Loucy (cell line): ENCODE data around the gene HOXB7.

Experiments used
- CTCF ChIP-seq: fragments of 200-600 bp; sonication (generic); conservative IDR thresholded peaks from 2 replicates; pipeline ENCODE4 v1.5.1; 2014; ENCODE audit warnings: mild to moderate bottlenecking, antibody characterized with exemption, low read length
- EZH2phosphoT487 ChIP-seq: fragments of 200-600 bp; IDR thresholded peaks from 2 replicates; pipeline ENCODE4 v1.6.1; 2018; ENCODE audit warnings: antibody characterized with exemption, mild to moderate bottlenecking, moderate library complexity, borderline replicate concordance

GRCh38 chr17:48617471-48618255 is 6.8 kb upstream of the HOXB7 start:
- TF ChIP-seq CTCF (no peak), EZH2phosphoT487 (no peak)
